Fibroblast of lung (primary cell): ENCODE results near the gene SFT2D1.

ENCODE experiments used
- EZH2 ChIP-seq: IDR thresholded peaks from 2 replicates; pipeline ENCODE4 v1.5.1; 2012; ENCODE audit warnings: low read length, control low read depth, mild to moderate bottlenecking; ENCODE audit errors: missing control alignments
- TF ChIP-seq, protein P1 (sequence below), 2 donors: IDR thresholded peaks in 1 of 2; conservative IDR thresholded peaks in 1 of 2; 1 replicate in 1 of 2; 2 replicates in 1 of 2; pipeline ENCODE4 v1.5.1; 2011 to 2012; ENCODE audit warnings: low read length in 2 of 2, control low read depth in 1 of 2, inconsistent platforms in 1 of 2, low read depth in 1 of 2, mild to moderate bottlenecking in 1 of 2

DNA sequence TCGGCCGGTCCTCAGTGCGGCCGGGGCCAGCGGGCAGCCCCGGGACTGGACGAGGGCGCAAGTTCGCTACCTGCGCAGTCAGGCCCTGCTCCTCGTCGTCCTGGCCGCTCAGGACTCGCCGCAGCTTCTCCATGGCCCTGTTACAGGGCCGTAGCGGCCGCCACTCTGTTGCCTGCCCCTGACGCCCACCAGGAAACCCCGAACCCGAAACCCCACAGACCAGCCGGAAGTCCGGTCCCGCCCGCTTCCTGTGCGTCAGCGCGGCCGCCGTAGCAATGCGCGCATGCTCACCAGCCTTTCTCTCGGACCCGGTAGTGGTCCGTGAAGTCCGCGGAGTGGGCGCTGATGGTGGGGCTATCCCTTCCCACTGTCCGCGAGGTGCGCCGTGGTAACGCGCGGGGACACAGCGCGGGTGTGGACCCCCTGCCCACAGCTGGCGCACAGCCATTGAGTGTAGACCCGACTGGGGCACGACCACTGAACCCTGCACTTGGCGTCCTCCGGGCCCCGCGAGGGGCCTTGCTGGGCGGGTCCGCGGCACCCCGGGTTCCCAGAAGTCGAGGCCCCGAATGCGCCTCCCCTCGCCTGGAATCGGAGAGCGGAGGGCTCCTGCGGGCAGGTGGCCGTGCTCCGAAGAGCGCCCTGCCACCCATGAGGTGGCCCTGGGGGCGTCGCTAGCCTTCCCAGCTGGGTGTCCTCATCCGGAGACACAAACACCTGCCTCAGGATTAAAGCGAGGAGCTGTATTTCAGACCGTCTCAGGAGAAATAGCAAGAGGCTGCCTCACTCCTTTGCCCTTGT is at the start of gene SFT2D1:
- TF ChIP-seq, protein P1, sequence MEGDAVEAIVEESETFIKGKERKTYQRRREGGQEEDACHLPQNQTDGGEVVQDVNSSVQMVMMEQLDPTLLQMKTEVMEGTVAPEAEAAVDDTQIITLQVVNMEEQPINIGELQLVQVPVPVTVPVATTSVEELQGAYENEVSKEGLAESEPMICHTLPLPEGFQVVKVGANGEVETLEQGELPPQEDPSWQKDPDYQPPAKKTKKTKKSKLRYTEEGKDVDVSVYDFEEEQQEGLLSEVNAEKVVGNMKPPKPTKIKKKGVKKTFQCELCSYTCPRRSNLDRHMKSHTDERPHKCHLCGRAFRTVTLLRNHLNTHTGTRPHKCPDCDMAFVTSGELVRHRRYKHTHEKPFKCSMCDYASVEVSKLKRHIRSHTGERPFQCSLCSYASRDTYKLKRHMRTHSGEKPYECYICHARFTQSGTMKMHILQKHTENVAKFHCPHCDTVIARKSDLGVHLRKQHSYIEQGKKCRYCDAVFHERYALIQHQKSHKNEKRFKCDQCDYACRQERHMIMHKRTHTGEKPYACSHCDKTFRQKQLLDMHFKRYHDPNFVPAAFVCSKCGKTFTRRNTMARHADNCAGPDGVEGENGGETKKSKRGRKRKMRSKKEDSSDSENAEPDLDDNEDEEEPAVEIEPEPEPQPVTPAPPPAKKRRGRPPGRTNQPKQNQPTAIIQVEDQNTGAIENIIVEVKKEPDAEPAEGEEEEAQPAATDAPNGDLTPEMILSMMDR (conservative IDR thresholded peaks at IDR 0.05 in 1 of 2, IDR thresholded peaks at IDR 0.05 in 1 of 2; ENCODE audit: low read depth in 1 of 2, low read length in 2 of 2): no peak
- no peak for TF ChIP-seq EZH2
